ENCODE results near the gene PHACTR1.

The PHACTR1 gene

DNA sequence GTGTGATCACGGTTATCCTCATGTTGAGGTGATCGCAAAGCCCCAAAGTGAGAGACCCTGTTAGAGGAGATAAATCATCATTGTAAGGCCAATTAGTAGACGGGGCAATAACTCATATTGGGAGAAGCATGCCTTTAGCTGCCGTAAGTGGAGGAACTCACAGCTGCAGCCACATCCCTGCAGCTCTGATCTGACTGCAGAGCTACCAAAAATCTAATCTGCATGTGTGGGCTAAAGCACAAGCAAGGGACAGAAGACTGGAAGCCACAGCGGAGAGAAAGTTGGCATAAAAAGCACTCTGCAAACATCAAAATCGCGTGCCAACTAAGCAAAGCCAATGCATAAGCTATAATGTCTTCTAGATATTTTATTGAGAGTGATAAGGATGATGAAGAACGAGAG lies 532.0 kb downstream of the PHACTR1 start:
- no peak for DNase-seq

DNA sequence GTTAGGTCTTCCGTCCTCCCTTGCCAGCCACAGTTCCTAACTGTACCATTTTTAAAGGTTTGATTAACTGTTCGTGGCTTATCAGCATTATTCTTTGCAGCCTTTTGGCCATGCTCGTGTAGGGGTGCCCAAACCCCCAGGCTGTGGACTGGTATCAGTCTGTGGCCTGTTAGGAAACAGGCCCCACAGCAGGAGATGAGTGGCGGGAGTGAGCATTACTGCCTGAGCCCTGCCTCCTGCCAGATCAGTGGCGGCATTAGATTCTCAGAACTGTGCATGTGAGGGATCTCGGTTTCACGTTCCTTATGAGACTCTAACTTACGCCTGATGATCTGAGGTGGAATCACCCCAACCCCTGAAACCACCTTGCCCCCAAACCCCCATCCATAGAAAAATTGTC lies 532.4 kb downstream of the PHACTR1 start:
- no peak for DNase-seq

- no peak for DNase-seq
Measured at GRCh38 chr6:13249817-13250216, 533.2 kb downstream of the PHACTR1 start.

GRCh38 chr6:13250703-13251102 lies 534.1 kb downstream of the PHACTR1 start:
- DNase-seq: no peak

DNA sequence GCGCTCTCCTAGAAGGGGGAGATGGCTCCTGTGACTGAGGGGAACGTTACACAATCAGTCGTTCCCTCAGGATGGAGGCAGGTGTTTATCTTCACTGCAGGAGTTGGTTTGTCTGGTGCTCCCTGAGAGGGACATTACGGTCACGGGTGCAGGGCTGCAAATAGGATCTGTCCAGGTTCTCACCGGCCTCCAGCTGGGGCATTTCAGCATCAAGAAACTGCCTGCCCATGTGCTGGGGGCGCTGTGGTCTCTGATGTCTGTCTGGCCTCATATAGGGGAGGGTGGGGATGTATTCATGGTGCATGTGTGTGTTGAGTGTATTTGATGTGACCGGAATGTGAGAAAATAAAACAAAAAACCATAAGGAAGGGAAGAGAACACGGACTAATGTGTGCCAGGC lies 534.7 kb downstream of the PHACTR1 start:
- DNase-seq: no peak

DNA sequence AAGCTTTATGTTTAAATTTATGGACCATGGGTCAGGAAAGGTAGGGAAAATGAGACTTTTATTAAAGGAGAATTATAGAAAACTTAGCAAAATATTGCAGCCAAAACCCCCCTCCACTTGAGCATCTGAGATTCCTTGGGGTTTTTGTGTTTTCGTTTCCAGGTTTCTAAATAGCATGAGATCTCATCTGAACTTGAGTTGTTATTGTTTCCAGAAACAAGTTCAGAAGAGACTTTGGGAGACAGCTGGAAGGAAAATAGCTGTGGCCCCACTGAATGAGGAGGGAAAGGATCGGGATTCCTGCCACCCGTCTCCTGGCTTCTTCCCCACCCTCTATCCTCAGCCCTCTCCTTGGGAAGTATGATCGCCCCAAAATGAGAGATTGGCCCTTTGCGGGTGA lies 536.2 kb downstream of the PHACTR1 start:
- no peak for DNase-seq

DNA sequence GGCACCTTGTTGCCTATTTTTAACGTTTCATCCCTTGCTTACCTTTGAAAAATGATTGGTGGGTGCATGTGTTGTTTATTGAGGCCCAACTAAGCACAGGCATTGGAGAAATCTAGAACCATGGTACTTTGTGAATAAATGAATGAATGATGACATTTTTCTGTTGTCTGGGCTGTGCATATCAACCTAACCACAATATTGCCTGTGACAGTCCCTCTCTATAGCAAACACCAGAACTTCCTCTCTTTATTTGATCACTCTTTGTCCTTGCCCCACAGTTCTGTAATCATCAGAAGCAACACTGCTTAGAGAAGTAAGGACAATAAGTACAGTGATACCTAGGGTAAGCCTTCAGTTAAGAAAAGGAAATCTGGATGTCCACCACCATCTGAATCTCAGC lies 536.7 kb downstream of the PHACTR1 start:
- DNase-seq: no peak

DNA sequence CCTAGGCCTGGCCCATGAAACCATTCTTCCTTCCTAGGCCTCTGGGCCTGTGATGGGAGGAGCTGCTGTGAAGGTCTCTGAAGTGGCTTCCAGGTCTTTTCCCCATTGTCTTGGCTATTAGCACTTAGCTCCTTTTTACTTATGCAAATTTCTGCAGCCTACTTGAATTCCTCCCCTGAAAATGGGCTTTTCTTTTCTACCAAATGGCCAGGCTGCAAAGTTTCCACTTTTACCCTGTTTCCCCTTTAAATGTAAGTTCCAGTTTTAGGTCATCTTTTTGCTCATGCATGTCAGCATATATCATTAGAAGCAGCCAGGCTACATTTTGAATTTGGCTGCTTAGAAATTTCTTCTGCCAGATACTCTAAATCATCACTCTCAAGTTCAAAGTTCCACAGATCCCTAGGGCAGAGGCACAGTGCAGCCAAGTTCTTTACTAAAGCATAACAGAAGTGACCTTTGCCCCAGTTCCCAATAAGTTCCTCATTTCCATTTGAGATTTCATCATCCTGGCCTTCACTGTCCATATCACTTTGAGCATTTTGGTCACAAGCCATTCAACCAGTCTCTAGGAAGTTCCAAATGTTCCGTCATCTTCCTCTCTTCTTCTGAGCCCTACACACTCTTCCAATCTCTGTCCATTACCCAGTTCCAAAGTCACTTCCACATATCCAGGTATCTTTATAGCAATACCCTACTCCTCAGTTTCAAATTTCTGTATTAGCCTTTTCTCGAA lies 539.9 kb downstream of the PHACTR1 start:
- no peak for DNase-seq

GRCh38 chr6:13259393-13259792 lies 542.8 kb downstream of the PHACTR1 start:
- no peak for DNase-seq

DNA sequence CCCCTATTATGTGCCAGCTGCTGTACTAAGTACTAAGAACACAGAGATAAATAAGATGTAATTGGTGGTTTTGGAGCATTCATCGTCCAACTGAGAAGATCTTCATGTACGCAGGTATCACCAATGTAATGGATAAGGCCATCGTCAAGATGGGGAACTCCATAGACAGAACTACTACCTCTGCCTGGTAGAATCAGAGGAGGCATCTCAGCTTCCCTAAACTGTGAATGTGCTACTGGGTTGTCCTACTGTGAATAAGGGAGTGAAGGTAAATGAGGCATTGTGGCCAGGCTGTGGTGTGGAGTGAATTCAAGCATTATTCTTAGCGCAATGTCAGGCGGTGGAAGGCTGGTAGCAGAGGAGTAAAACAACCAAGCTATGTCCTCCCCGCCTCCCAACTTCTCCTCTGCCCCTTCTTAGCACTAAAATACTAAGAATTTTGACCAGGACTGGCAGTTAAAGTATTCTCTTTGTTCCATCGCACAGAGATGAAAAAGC lies 543.6 kb downstream of the PHACTR1 start:
- DNase-seq: no peak

DNA sequence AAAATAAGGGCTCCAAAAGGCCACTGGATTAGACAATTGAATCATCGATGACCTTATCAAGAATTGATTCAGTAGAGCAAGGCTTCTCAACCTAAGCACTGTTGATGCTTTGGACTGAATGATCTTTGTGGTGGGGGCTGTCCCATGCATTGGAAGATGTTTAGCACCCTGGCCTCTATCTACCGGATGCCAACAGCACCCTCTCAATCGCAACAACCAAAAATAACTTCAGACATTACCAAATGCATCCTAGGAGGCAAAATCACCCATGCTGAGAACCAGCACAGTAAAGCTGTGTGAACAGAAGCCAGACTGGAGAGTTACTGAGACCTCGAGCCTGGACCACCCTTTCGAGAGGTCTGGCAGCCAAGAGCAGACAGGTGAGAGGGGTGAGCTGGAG lies 544.3 kb downstream of the PHACTR1 start:
- no peak for DNase-seq

- no peak for DNase-seq
Measured at GRCh38 chr6:13261464-13261994, 545.0 kb downstream of the PHACTR1 start.

GRCh38 chr6:13262302-13263230 lies 546.0 kb downstream of the PHACTR1 start:
- DNase-seq: no peak

DNA sequence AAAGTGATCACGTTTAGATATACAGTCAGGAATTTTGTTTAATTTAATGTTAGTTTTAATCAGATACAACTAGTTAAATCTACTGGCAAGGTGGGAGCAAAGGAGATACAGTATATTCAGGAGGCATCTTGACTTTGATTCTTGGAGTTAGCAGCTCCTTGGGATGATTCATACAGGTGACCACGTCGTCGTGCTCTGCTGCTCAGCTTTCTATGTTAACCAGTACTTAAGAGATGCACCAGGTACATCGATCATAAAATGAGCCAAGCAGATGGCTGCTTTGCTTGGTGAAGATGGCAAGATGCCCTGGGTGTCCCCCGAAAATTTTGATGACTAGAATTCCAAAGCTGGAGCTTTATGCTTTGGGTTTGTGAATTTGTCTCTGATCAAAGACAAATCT lies 547.1 kb downstream of the PHACTR1 start:
- no peak for DNase-seq

- DNase-seq: peak; percentile 60
Measured at GRCh38 chr6:13267142-13267651, 550.6 kb downstream of the PHACTR1 start.

- DNase-seq: no peak
Measured at GRCh38 chr6:13268913-13269518, 552.4 kb downstream of the PHACTR1 start.

- no peak for DNase-seq
Measured at GRCh38 chr6:13272131-13273046, 555.8 kb downstream of the PHACTR1 start.

- no peak for DNase-seq
Measured at GRCh38 chr6:13273202-13273930, 556.8 kb downstream of the PHACTR1 start.

GRCh38 chr6:13273931-13274706 lies 557.6 kb downstream of the PHACTR1 start:
- DNase-seq: peak; percentile 68

DNA sequence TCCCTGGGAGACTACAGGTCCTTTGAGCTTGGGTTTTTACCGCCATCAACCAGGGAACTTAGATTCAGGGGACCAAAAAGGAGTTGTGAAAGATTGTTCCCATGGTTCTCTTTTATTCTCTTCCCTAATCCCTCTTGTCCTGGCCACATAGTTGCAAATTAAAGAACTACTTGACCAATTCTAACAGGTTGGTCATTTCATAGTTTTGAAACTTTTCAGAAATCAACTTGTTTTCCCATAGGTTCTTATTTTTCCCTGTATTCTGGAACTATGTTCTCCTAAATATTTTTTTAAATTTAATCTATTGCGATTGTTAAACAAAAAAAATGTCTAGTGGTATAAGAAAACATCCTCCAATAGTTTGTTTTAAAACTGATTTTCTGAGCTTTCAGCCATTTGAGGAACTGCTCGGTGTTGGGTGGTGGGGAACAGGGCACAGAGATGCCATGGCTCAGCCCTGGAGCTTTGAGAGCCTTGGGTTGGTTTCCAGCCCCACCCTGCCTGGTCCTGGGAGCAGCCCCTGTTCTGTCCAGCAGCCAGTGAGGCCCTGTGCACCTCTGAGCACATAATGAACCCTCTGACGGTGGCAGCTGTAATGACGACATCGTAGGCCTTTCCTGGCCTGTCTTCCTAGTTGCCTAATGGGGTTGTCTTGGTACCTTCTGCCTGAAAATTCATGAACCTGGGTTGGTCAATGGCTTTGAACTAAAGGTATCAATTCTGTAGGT lies 558.3 kb downstream of the PHACTR1 start:
- no peak for DNase-seq
